ENCODE results near the gene IQGAP3. TPM values are rescaled to one million over a fixed set of nuclear protein-coding genes. Genes with fewer than 3 reads are reported as not detected.

IQGAP3 gene
- total and polyA plus RNA-seq, 9 donors = 5.3 to 11.8 (median 8.0) TPM

DNA sequence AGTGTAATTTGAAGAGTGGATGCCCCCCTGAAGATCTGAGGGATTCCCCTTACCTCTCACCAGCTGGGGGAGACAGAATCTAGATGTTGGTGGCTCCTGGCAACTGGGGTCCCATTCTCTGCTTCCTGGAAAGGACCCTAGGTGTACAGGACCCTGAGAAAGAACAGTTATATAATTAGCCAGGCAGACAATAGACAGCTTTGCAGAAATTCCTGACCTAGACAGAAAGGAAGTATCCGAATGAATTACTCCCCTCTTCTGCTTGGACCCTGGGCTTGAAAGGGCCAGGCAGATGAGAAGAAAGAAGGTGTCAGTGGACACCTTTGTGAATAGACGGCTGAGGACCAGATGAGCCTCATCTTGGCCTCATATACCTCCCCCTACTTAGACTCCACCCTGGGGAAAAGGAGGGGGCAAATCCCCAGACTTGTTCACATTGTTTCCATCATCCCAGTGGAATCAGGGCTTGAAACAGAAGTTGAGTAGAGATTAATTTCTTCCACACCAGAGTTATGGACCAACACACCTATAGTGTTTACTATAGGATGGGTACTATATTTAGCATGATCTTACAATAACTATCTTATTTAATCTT, 1.8 kb upstream of the IQGAP3 start:
- no peaks in the 10 kb centered on the region for H3K36me3 ChIP-seq (ENCODE audit: control insufficient read depth, insufficient read depth, low read length)
- no peak for DNase-seq
- H3K4me3 ChIP-seq (ENCODE audit: low read length) = no peak overlapping the region
- H3K9me3 ChIP-seq (replicated peaks; ENCODE audit: control insufficient read depth, low read depth, low read length) = no peaks in the 10 kb centered on the region
- H3K27me3 ChIP-seq (ENCODE audit: control insufficient read depth, insufficient read depth, low read length) = peaks cover 9% of the 10 kb centered on the region
- no CpG with 5 or more reads among the region's 2 CpGs for WGBS (ENCODE audit: insufficient coverage)
- H3K4me1 ChIP-seq (ENCODE audit: control insufficient read depth, insufficient read depth, low read length) = peaks cover 8% of the 10 kb centered on the region
- no peak overlapping the region for H3K27ac ChIP-seq (ENCODE audit: low read length)

DNA sequence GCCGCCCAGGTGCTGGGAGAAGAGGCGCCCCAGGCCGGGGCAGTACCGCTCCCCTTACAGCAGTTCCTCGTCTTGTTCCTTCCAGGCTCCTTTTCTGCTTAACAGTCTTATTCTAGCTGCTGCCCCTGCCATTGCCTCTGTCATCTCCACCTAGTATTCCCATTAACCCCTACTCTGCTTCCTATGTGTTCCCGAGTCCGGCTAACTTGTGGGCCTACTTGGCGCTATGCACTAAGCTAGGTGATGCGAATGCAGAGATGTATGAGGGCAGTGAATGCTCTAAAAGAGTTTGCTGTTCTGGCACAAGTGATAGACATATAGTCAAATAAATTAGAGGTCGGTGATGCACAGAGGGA, 276 bp upstream of the IQGAP3 start:
- Histone ChIP-seq H3K27me3 (ENCODE audit: control insufficient read depth, insufficient read depth, low read length) (peaks cover 9% of the 10 kb centered on the region), H3K9me3 (replicated peaks; ENCODE audit: control insufficient read depth, low read depth, low read length) (no peaks in the 10 kb centered on the region), H3K4me3 (ENCODE audit: low read length) (peak overlapping the region; percentile 51), H3K36me3 (ENCODE audit: control insufficient read depth, insufficient read depth, low read length) (no peaks in the 10 kb centered on the region), H3K4me1 (ENCODE audit: control insufficient read depth, insufficient read depth, low read length) (peaks cover 8% of the 10 kb centered on the region), H3K27ac (ENCODE audit: low read length) (no peak overlapping the region)
- DNase-seq = no peak
- 26% methylated on average over 7 of the region's 10 CpGs for WGBS (ENCODE audit: insufficient coverage)

DNA sequence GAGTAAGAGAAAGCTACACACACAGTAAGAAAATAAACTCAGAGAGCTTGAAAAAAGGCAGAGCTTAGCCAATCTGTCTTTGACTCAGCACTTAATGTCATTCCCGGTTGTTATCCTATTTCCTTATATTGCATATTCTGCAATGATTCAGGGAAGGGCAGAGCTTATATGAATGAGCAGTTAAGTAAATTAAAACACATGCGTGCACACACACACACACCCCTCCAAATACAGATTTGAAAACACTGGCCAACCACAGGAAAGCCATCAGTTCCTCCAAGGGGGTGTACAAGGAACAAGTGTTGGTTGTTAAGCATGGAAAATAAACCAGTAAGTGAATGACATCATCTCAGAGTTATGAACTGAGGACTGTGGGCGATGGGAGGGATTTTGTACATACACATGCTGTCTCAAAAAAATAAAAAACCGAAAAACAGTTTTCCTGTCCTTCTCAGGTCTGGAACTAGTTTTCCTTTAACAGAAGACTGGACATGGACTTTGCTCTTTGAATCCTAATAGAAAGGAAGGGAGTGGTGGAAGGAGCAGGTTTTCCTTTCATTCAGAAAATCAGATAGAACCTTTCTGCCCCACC, 1.0 kb downstream of the IQGAP3 start:
- Histone ChIP-seq H3K27me3 (ENCODE audit: control insufficient read depth, insufficient read depth, low read length) (peaks cover 9% of the 10 kb centered on the region), H3K4me3 (ENCODE audit: low read length) (peak overlapping the region; percentile 51), H3K36me3 (ENCODE audit: control insufficient read depth, insufficient read depth, low read length) (peaks cover 5% of the 10 kb centered on the region), H3K27ac (ENCODE audit: low read length) (no peak overlapping the region), H3K4me1 (ENCODE audit: control insufficient read depth, insufficient read depth, low read length) (peaks cover 8% of the 10 kb centered on the region), H3K9me3 (replicated peaks; ENCODE audit: control insufficient read depth, low read depth, low read length) (no peaks in the 10 kb centered on the region)
- DNase-seq = peak; percentile 71
- no CpG with 5 or more reads among the region's 4 CpGs for WGBS (ENCODE audit: insufficient coverage)

DNA sequence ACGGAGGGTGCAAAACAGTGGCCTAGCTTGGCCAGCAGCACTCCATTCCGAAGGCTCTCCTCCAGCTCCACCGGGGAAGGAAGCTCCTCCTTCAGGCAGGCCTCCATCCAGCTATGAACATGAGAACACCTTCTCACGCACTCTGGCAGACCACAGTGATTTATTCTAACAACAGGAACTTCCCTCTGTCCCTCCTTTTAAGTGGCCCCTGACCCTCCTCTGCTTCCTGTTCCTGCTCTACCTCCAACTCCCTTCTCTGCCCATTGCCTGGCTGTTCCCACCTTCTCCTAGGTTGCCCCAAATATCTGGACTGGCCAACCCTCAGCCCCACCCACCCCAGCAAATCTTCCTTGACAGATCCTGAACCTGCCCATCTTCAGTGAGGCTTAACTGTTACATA, 5.9 kb downstream of the IQGAP3 start:
- no peak for DNase-seq
- 80% methylated on average over 4 of the region's 4 CpGs for WGBS (ENCODE audit: insufficient coverage)

DNA sequence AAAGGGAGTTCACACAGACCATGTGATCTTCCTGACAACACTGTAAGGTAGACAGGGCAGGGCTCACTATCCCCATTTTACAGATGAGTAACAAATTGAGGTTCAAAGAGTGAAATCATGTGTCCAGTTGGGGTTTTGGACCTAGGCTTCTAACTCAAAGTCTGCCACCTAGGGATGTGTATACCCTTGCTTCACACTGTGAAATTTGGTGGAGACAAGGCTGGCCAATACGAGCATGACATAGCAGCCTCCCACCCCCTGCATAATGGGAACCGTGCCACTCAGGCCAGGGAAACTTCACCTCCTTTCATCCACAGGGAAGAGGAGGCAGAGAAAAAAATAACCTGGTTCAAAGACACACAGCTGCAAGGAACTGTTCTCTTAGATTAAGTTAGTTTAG, 6.8 kb downstream of the IQGAP3 start:
- no CpG with 5 or more reads among the region's 2 CpGs for WGBS (ENCODE audit: insufficient coverage)
- Histone ChIP-seq H3K9me3 (replicated peaks; ENCODE audit: control insufficient read depth, low read depth, low read length) (no peaks in the 10 kb centered on the region), H3K4me3 (ENCODE audit: low read length) (no peak overlapping the region), H3K36me3 (ENCODE audit: control insufficient read depth, insufficient read depth, low read length) (peaks cover 38% of the 10 kb centered on the region), H3K27me3 (ENCODE audit: control insufficient read depth, insufficient read depth, low read length) (no peaks in the 10 kb centered on the region), H3K27ac (ENCODE audit: low read length) (no peak overlapping the region), H3K4me1 (ENCODE audit: control insufficient read depth, insufficient read depth, low read length) (no peaks in the 10 kb centered on the region)
- no peak for DNase-seq

More for the DNA sequence above, 5.9 kb downstream of the IQGAP3 start:
- Histone ChIP-seq H3K36me3 (ENCODE audit: control insufficient read depth, insufficient read depth, low read length) (peaks cover 32% of the 10 kb centered on the region), H3K4me3 (ENCODE audit: low read length) (no peak overlapping the region), H3K9me3 (replicated peaks; ENCODE audit: control insufficient read depth, low read depth, low read length) (no peaks in the 10 kb centered on the region), H3K27ac (ENCODE audit: low read length) (no peak overlapping the region), H3K4me1 (ENCODE audit: control insufficient read depth, insufficient read depth, low read length) (no peaks in the 10 kb centered on the region), H3K27me3 (ENCODE audit: control insufficient read depth, insufficient read depth, low read length) (no peaks in the 10 kb centered on the region)

DNA sequence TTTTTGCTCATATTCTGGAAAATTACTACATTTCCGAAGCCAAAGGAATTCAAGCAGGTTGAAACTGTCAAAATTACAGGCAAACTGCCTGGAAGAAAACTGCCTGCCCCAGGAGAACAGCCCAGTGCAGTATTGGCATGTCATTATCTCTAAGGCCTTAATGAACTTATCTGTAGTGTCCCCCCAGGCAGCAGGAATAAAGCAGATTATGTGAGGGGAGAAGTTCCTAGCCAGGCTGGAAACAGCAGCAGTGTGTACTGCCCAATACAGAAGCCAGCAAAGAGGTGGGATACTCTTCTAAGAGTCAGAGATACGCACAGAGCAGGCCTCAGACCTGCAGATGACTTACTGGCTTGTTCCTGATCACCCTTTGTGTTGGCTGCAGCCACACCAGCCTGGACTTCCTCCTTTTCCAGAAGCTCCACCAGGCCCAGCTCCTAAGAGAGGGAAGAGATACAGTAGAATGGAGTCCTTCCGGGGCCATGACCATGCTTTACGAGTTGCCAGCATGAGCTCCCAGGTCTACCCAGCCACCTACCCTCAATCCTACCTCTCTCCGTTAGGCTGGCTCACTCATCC, 11.7 kb downstream of the IQGAP3 start:
- no peak overlapping the region for H3K27ac ChIP-seq (ENCODE audit: low read length)
- WGBS (ENCODE audit: insufficient coverage) = 94% methylated on average over 2 of the region's 5 CpGs

DNA sequence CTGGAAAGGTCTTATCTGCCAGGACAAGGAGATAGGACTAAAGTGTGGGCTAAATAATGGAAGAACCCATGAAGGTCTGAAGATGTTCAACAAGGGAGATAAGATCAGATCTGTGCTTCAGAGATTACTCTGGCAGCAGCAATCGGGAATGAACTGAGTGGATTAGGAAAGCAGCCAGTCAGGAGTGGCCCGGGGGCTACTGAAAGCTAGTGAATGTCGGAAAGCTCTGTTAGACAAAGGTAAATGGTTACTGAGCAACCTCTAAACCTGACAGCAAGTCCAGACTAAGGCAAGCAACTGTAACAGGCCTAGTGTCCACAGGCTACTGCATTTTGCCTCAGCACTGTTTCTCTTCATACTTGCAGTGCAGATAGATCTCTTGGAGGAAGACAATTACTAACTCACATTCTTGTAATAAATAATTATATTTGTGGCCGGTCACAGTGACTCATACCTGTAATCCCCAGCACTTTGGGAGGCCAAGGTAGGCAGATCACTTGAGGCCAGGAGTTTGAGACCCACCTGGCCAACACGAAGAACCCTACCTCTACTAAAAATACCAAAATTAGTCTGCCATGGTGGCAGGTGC, 12.5 kb downstream of the IQGAP3 start:
- Histone ChIP-seq H3K4me1 (ENCODE audit: control insufficient read depth, insufficient read depth, low read length) (no peaks in the 10 kb centered on the region), H3K4me3 (ENCODE audit: low read length) (no peak overlapping the region), H3K27ac (ENCODE audit: low read length) (no peak overlapping the region), H3K9me3 (replicated peaks; ENCODE audit: control insufficient read depth, low read depth, low read length) (no peaks in the 10 kb centered on the region), H3K36me3 (ENCODE audit: control insufficient read depth, insufficient read depth, low read length) (peaks cover 46% of the 10 kb centered on the region), H3K27me3 (ENCODE audit: control insufficient read depth, insufficient read depth, low read length) (no peaks in the 10 kb centered on the region)
- DNase-seq = no peak
- WGBS (ENCODE audit: insufficient coverage) = 80% methylated on average over 4 of the region's 5 CpGs

More for the DNA sequence above, 11.7 kb downstream of the IQGAP3 start:
- Histone ChIP-seq H3K4me3 (ENCODE audit: low read length) (no peak overlapping the region), H3K27me3 (ENCODE audit: control insufficient read depth, insufficient read depth, low read length) (no peaks in the 10 kb centered on the region), H3K4me1 (ENCODE audit: control insufficient read depth, insufficient read depth, low read length) (no peaks in the 10 kb centered on the region), H3K36me3 (ENCODE audit: control insufficient read depth, insufficient read depth, low read length) (peaks cover 46% of the 10 kb centered on the region), H3K9me3 (replicated peaks; ENCODE audit: control insufficient read depth, low read depth, low read length) (no peaks in the 10 kb centered on the region)
- no peak for DNase-seq

DNA sequence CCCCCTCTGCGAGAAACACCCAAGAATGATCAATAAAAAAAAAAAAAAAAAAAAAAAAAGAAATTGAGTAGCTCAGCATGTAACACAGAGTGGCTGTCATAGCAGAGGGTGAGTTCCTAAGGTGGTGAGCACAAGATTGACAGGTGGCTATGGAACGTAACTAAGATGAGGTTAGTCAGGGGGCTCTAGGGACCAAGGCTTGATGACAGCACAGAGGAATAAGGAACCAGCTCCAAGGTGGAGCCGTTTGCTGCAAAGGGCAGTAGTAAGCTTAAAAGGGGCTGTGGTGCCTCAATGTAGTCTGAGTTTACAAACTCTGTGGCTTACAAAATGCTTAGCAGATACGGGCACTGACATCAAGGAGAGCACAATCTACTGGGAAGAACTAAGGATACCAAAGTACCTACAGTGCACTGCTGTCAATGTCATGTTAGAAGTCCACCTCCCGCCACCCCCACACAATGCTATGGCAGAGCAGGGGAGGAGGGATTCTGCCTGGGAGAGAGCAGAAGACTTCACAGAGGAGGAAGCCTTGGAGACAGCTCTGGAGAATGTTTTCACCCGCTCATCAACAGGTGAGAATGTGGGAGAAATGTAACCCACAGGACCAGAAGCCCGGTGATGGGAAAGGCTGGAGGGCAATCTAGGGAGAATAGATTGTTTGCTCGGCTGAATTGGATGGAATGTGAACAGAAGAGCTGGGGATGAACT, 13.1 kb downstream of the IQGAP3 start:
- Histone ChIP-seq H3K27ac (ENCODE audit: low read length) (no peak overlapping the region), H3K4me3 (ENCODE audit: low read length) (no peak overlapping the region), H3K4me1 (ENCODE audit: control insufficient read depth, insufficient read depth, low read length) (no peaks in the 10 kb centered on the region), H3K9me3 (replicated peaks; ENCODE audit: control insufficient read depth, low read depth, low read length) (no peaks in the 10 kb centered on the region), H3K27me3 (ENCODE audit: control insufficient read depth, insufficient read depth, low read length) (no peaks in the 10 kb centered on the region), H3K36me3 (ENCODE audit: control insufficient read depth, insufficient read depth, low read length) (peaks cover 41% of the 10 kb centered on the region)
- no peak for DNase-seq
- 72% methylated on average over 6 of the region's 8 CpGs for WGBS (ENCODE audit: insufficient coverage)

DNA sequence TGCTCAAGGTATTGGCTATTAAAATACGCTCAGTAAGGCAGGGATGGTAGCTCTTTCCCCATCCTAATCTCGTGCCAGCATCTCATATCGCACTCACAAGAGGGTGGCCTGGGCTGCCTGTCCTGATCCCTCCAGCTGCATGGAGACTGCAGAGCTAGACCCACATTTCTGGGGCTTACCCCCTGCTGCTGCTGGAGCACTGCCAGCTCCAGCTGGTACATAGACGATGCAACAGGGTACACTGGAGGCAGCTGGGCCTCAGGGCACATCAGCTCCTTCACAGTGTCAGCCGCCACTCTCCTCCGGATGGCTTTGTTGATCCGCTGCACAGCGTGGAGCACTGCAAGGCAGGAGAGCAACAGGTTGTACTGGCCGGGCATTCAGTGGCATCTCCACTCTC, 16.0 kb downstream of the IQGAP3 start:
- H3K4me1 ChIP-seq (ENCODE audit: control insufficient read depth, insufficient read depth, low read length) = no peaks in the 10 kb centered on the region
- no peak overlapping the region for H3K27ac ChIP-seq (ENCODE audit: low read length)
- no peaks in the 10 kb centered on the region for H3K27me3 ChIP-seq (ENCODE audit: control insufficient read depth, insufficient read depth, low read length)
- peaks cover 27% of the 10 kb centered on the region for H3K36me3 ChIP-seq (ENCODE audit: control insufficient read depth, insufficient read depth, low read length)
- no peak overlapping the region for H3K4me3 ChIP-seq (ENCODE audit: low read length)
- no peak for DNase-seq
- WGBS (ENCODE audit: insufficient coverage) = 73% methylated on average over 5 of the region's 9 CpGs
- no peaks in the 10 kb centered on the region for H3K9me3 ChIP-seq (replicated peaks; ENCODE audit: control insufficient read depth, low read depth, low read length)

DNA sequence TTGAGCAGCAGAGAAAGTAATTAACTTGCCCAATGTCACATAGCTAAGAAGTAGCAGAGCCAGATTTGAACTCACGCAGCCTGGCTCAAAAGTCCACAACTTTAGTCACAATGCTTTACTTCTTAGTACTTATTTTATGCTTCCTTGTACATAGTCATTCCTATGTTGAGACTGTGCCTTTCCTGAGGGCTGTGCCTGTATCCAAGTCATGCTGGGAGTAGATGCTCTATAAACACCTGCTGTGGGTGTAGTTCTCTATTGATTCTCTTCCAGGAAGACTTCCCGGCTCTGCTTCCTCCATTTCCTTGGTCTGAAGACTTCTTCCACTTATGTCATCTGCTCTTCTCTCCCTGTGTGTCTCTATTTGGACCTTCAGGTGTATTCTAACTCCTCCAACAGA, 16.6 kb downstream of the IQGAP3 start:
- 69% methylated on average over 2 of the region's 2 CpGs for WGBS (ENCODE audit: insufficient coverage)

More for the DNA sequence above, 16.6 kb downstream of the IQGAP3 start:
- H3K27ac ChIP-seq (ENCODE audit: low read length) = no peak overlapping the region
- no peak overlapping the region for H3K4me3 ChIP-seq (ENCODE audit: low read length)
- peaks cover 28% of the 10 kb centered on the region for H3K36me3 ChIP-seq (ENCODE audit: control insufficient read depth, insufficient read depth, low read length)
- no peak for DNase-seq
- H3K27me3 ChIP-seq (ENCODE audit: control insufficient read depth, insufficient read depth, low read length) = no peaks in the 10 kb centered on the region
- no peaks in the 10 kb centered on the region for H3K4me1 ChIP-seq (ENCODE audit: control insufficient read depth, insufficient read depth, low read length)
- H3K9me3 ChIP-seq (replicated peaks; ENCODE audit: control insufficient read depth, low read depth, low read length) = no peaks in the 10 kb centered on the region
